ENCODE data around the gene IER2. TPM values are rescaled to one million over a fixed set of nuclear protein-coding genes. Genes with fewer than 3 reads are reported as not detected.

IER2 gene
- total and polyA plus RNA-seq, 9 of the 15 experiments (the other 6 are each of a cell fraction or from before 2014, with no cell fraction given): 4.5 to 205 (median 23.7) TPM

DNA sequence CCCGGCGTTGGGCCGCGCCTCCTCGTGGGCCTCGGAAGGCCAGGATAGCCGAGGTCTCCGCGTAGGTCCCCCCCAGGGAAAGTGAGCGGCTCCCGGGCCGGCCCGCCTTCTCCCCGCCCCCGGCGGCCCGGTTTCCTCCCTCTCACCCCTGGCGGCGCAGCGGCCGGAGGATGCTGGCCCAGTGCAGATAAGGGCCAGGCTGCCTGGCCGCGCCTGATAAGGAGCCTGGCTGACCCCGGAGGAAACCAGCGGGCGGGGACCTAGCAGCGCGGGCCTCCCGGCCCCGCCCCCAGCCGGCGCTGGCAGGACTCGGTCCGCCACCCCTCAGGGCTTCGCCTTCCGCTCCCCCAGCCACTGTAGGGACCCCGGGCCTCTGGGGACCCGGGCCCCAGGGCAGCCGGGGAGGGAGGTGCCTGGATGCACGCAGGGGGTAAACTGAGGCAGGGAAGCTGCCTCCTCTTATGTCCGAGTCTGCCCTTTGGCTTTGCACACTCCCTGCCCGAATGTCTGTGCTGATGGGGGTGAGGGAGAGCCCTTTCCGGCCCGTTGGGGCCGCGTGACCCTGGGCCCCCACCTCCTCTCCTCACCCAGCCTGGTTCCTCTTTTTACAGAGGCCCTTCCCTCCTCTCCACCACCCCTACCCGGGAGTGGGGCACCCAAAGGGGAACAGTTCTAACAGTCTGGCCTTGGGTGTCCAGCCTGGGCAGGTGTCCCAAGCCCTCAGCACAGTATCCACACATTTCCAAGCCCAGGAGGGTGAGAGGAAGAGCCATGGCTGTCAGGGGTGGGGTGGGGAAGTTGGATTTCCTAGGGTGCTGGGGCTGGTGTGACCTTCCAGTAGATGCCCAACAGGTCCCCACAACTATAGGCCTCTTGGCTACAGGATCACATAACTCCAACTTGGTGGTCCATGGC lies 47.3 kb upstream of the IER2 start, which contains the start of gene LYL1 (continued):
- TF ChIP-seq, protein P1, sequence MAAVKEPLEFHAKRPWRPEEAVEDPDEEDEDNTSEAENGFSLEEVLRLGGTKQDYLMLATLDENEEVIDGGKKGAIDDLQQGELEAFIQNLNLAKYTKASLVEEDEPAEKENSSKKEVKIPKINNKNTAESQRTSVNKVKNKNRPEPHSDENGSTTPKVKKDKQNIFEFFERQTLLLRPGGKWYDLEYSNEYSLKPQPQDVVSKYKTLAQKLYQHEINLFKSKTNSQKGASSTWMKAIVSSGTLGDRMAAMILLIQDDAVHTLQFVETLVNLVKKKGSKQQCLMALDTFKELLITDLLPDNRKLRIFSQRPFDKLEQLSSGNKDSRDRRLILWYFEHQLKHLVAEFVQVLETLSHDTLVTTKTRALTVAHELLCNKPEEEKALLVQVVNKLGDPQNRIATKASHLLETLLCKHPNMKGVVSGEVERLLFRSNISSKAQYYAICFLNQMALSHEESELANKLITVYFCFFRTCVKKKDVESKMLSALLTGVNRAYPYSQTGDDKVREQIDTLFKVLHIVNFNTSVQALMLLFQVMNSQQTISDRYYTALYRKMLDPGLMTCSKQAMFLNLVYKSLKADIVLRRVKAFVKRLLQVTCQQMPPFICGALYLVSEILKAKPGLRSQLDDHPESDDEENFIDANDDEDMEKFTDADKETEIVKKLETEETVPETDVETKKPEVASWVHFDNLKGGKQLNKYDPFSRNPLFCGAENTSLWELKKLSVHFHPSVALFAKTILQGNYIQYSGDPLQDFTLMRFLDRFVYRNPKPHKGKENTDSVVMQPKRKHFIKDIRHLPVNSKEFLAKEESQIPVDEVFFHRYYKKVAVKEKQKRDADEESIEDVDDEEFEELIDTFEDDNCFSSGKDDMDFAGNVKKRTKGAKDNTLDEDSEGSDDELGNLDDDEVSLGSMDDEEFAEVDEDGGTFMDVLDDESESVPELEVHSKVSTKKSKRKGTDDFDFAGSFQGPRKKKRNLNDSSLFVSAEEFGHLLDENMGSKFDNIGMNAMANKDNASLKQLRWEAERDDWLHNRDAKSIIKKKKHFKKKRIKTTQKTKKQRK (IDR thresholded peaks at IDR 0.05; ENCODE audit: borderline replicate concordance, low read depth, low read length): no peak
- TF ChIP-seq BHLHE40 (IDR thresholded peaks at IDR 0.05; ENCODE audit: low read length) (peak; percentile 82), NFIC (IDR thresholded peaks at IDR 0.05) (peak; percentile 94), TCF3 (CRISPR knock-in tag; IDR thresholded peaks at IDR 0.05) (peak; percentile 99)
- TF ChIP-seq, protein P2, sequence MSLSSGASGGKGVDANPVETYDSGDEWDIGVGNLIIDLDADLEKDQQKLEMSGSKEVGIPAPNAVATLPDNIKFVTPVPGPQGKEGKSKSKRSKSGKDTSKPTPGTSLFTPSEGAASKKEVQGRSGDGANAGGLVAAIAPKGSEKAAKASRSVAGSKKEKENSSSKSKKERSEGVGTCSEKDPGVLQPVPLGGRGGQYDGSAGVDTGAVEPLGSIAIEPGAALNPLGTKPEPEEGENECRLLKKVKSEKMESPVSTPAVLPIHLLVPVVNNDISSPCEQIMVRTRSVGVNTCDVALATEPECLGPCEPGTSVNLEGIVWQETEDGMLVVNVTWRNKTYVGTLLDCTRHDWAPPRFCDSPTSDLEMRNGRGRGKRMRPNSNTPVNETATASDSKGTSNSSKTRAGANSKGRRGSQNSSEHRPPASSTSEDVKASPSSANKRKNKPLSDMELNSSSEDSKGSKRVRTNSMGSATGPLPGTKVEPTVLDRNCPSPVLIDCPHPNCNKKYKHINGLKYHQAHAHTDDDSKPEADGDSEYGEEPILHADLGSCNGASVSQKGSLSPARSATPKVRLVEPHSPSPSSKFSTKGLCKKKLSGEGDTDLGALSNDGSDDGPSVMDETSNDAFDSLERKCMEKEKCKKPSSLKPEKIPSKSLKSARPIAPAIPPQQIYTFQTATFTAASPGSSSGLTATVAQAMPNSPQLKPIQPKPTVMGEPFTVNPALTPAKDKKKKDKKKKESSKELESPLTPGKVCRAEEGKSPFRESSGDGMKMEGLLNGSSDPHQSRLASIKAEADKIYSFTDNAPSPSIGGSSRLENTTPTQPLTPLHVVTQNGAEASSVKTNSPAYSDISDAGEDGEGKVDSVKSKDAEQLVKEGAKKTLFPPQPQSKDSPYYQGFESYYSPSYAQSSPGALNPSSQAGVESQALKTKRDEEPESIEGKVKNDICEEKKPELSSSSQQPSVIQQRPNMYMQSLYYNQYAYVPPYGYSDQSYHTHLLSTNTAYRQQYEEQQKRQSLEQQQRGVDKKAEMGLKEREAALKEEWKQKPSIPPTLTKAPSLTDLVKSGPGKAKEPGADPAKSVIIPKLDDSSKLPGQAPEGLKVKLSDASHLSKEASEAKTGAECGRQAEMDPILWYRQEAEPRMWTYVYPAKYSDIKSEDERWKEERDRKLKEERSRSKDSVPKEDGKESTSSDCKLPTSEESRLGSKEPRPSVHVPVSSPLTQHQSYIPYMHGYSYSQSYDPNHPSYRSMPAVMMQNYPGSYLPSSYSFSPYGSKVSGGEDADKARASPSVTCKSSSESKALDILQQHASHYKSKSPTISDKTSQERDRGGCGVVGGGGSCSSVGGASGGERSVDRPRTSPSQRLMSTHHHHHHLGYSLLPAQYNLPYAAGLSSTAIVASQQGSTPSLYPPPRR (CRISPR knock-in tag; IDR thresholded peaks at IDR 0.05; ENCODE audit: borderline replicate concordance): peak; percentile 89; the same call in 1 of the 2 replicates
